H1 (cell line): Measurements from ENCODE around the gene DIAPH2.

Source experiments
- ASH2L ChIP-seq: fragments of 200-600, 300-600 bp; sonication (generic); IDR thresholded peaks from one replicate; pipeline ENCODE4 v1.7.1; 2017; ENCODE audit warnings: low read length
- CTCF ChIP-seq, 3 experiments: IDR thresholded peaks; 1 replicate in 2 of 3; 2 replicates in 1 of 3; pipeline versions ENCODE4 v1.5.1 to v1.6.1; 2011; ENCODE audit warnings: low read length in 3 of 3, mild to moderate bottlenecking in 3 of 3, inconsistent platforms in 2 of 3, low read depth in 1 of 3, moderate library complexity in 1 of 3; ENCODE audit not compliant: insufficient read depth in 1 of 3; ENCODE audit errors: control extremely low read depth in 1 of 3
- EZH2 ChIP-seq: fragments of 200-600 bp; sonication (generic); IDR thresholded peaks from 2 replicates; pipeline ENCODE4 v1.7.1; 2012; ENCODE audit warnings: low read depth, mild to moderate bottlenecking, moderate library complexity, low read length, inconsistent platforms; ENCODE audit not compliant: severe bottlenecking
- HDAC6 ChIP-seq: IDR thresholded peaks from one replicate; pipeline ENCODE4 v1.7.1; 2012; ENCODE audit warnings: low read depth, mild to moderate bottlenecking, inconsistent platforms, low read length, moderate library complexity
- KDM5A ChIP-seq: fragments of 200-600 bp; IDR thresholded peaks from 2 replicates; pipeline ENCODE4 v1.7.1; 2012; ENCODE audit warnings: mild to moderate bottlenecking, low read length, inconsistent platforms, mixed read lengths
- POLR2A ChIP-seq, 2 experiments: IDR thresholded peaks; 1 replicate in 1 of 2; 2 replicates in 1 of 2; pipeline ENCODE4 v1.6.1; 2011; ENCODE audit warnings: low read depth in 2 of 2, low read length in 2 of 2, mild to moderate bottlenecking in 2 of 2; ENCODE audit errors: control extremely low read depth in 1 of 2
- SIN3A ChIP-seq, 2 experiments: IDR thresholded peaks in 1 of 2; conservative IDR thresholded peaks in 1 of 2; 2 replicates each; pipeline ENCODE4 v1.6.1; 2011 to 2012; ENCODE audit warnings: low read length in 2 of 2, improper control_type of control experiment in 1 of 2, low read depth in 1 of 2, mild to moderate bottlenecking in 1 of 2
- SIX5 ChIP-seq: IDR thresholded peaks from 2 replicates; pipeline ENCODE4 v1.6.1; 2011; ENCODE audit warnings: mild to moderate bottlenecking, low read depth, low read length
- TAF7 ChIP-seq: optimal IDR thresholded peaks from 2 replicates; pipeline ENCODE3; 2011; ENCODE audit warnings: low read depth, mild to moderate bottlenecking, inconsistent platforms, low read length, moderate library complexity, borderline replicate concordance
- TEAD4 ChIP-seq: IDR thresholded peaks from 2 replicates; pipeline ENCODE4 v1.6.1; 2012; ENCODE audit warnings: low read depth, low read length, inconsistent platforms, mixed read lengths
- TF ChIP-seq, protein P1 (sequence below): IDR thresholded peaks from 2 replicates; pipeline ENCODE4 v1.6.1; 2012; ENCODE audit warnings: inconsistent platforms

GRCh38 chrX:97522307-97522706 is 837.7 kb downstream of the DIAPH2 start:
- no peak for TF ChIP-seq POLR2A (IDR thresholded peaks at IDR 0.05; ENCODE audit: control extremely low read depth in 1 of 2, low read depth in 2 of 2, low read length in 2 of 2)
- TF ChIP-seq, protein P1, sequence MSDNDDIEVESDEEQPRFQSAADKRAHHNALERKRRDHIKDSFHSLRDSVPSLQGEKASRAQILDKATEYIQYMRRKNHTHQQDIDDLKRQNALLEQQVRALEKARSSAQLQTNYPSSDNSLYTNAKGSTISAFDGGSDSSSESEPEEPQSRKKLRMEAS: no peak
- TF ChIP-seq CTCF (IDR thresholded peaks at IDR 0.05; ENCODE audit: control extremely low read depth in 1 of 3, insufficient read depth in 1 of 3, low read depth in 1 of 3, low read length in 3 of 3): no peak
- no peak for TF ChIP-seq KDM5A
- TF ChIP-seq ASH2L: no peak
- TF ChIP-seq HDAC6: no peak
- TF ChIP-seq TAF7: no peak
- no peak for TF ChIP-seq SIX5
- no peak for TF ChIP-seq TEAD4
- no peak for TF ChIP-seq SIN3A (conservative IDR thresholded peaks at IDR 0.05 in 1 of 2, IDR thresholded peaks at IDR 0.05 in 1 of 2; ENCODE audit: low read depth in 1 of 2, low read length in 2 of 2)
- TF ChIP-seq EZH2: no peak
